Osteoblast (primary cell): ENCODE data around the gene ZBTB39. TPM values are rescaled to one million over a fixed set of nuclear protein-coding genes. Genes with fewer than 3 reads are reported as not detected.

Source experiments
- DNase-seq: peaks from one replicate; pipeline ENCODE4 v3.0.0; 2011; ENCODE audit warnings: low spot score, mixed read lengths; ENCODE audit not compliant: insufficient read length; ENCODE audit errors: missing footprints
- H2AFZ ChIP-seq: 2 replicates; pipeline ENCODE4 v1.6.0; 2011; ENCODE audit warnings: mild to moderate bottlenecking, low read length
- H3K27ac ChIP-seq: 2 replicates; pipeline ENCODE4 v1.5.1; 2011; ENCODE audit warnings: mild to moderate bottlenecking, low read depth, low read length, moderate library complexity
- H3K27me3 ChIP-seq: 2 replicates; pipeline ENCODE4 v1.6.0; 2012; ENCODE audit warnings: mild to moderate bottlenecking, control low read depth, inconsistent platforms, low read length, moderate library complexity; ENCODE audit not compliant: insufficient read depth
- H3K36me3 ChIP-seq: 2 replicates; pipeline ENCODE4 v1.5.1; 2011; ENCODE audit warnings: mild to moderate bottlenecking, low read length, control low read depth, moderate library complexity; ENCODE audit not compliant: insufficient read depth
- H3K4me1 ChIP-seq: 2 replicates; pipeline ENCODE4 v1.5.1; 2011; ENCODE audit warnings: mild to moderate bottlenecking, low read length, control low read depth, moderate library complexity; ENCODE audit not compliant: insufficient read depth
- H3K4me2 ChIP-seq: 2 replicates; pipeline ENCODE4 v1.6.0; 2011; ENCODE audit warnings: mild to moderate bottlenecking, low read length; ENCODE audit not compliant: insufficient read depth
- H3K4me3 ChIP-seq: fragments of 200-600 bp; sonication (generic); 3 replicates; pipeline ENCODE4 v1.5.1; 2012; ENCODE audit warnings: mild to moderate bottlenecking, low read length, inconsistent platforms; ENCODE audit not compliant: insufficient read depth
- H3K79me2 ChIP-seq: 2 replicates; pipeline ENCODE4 v1.6.0; 2012; ENCODE audit warnings: mild to moderate bottlenecking, low read length, control low read depth, inconsistent platforms; ENCODE audit not compliant: insufficient read depth
- H3K9me3 ChIP-seq: 2 replicates; pipeline ENCODE4 v1.5.1; 2011; ENCODE audit warnings: low read depth, low read length, control low read depth
- H4K20me1 ChIP-seq: 2 replicates; pipeline ENCODE4 v1.6.0; 2012; ENCODE audit warnings: mild to moderate bottlenecking, low read length, control low read depth; ENCODE audit not compliant: insufficient read depth
- CTCF ChIP-seq: IDR thresholded peaks from 2 replicates; pipeline ENCODE4 v1.5.1; 2011; ENCODE audit warnings: mild to moderate bottlenecking, low read depth, low read length, moderate library complexity; ENCODE audit errors: extremely low read depth
- total RNA-seq: library from RNA; depleted of rRNA; stranded (reverse); fragments of >200 nt; gene quantifications from 2 replicates; pipeline ENCODE4 v1.2.3, GENCODE V29; 2012

ZBTB39 gene
- total RNA-seq, 1 donor: 4.7 TPM

- peaks cover 31% of the 10 kb centered on the region for H3K27me3 ChIP-seq
- H3K4me2 ChIP-seq: no peak overlapping the region
- no peaks in the 10 kb centered on the region for H3K9me3 ChIP-seq
- TF ChIP-seq CTCF: peak; percentile 6
- H3K4me1 ChIP-seq: peaks cover 15% of the 10 kb centered on the region
- H3K79me2 ChIP-seq: no peaks in the 10 kb centered on the region
- no peak overlapping the region for H2AFZ ChIP-seq
- no peak for DNase-seq
- H3K36me3 ChIP-seq: no peaks in the 10 kb centered on the region
- H3K27ac ChIP-seq: no peak overlapping the region
- H4K20me1 ChIP-seq: no peaks in the 10 kb centered on the region
- no peak overlapping the region for H3K4me3 ChIP-seq
These were observed 6.5 kb upstream of the ZBTB39 start for GRCh38 chr12:57012600-57013465.

- TF ChIP-seq CTCF: no peak
- no peaks in the 10 kb centered on the region for H3K79me2 ChIP-seq
- peak overlapping the region; percentile 22 for H3K4me2 ChIP-seq
- no peaks in the 10 kb centered on the region for H3K36me3 ChIP-seq
- no peak overlapping the region for H3K27ac ChIP-seq
- H3K27me3 ChIP-seq: peaks cover 31% of the 10 kb centered on the region
- H4K20me1 ChIP-seq: no peaks in the 10 kb centered on the region
- DNase-seq: no peak
- peaks cover 17% of the 10 kb centered on the region for H3K4me1 ChIP-seq
- H3K4me3 ChIP-seq: no peak overlapping the region
- H3K9me3 ChIP-seq: no peaks in the 10 kb centered on the region
- H2AFZ ChIP-seq: peak overlapping the region; percentile 21
These were observed 5.4 kb upstream of the ZBTB39 start for GRCh38 chr12:57011438-57012424.

GRCh38 chr12:57010627-57011247 is 4.4 kb upstream of the ZBTB39 start:
- no peak for DNase-seq
- Histone ChIP-seq H3K9me3 (no peaks in the 10 kb centered on the region), H3K36me3 (no peaks in the 10 kb centered on the region), H3K79me2 (peaks cover 2% of the 10 kb centered on the region), H3K4me1 (peaks cover 20% of the 10 kb centered on the region), H2AFZ (no peak overlapping the region), H4K20me1 (no peaks in the 10 kb centered on the region), H3K27me3 (peaks cover 26% of the 10 kb centered on the region), H3K27ac (no peak overlapping the region), H3K4me2 (no peak overlapping the region), H3K4me3 (no peak overlapping the region)
- no peak for TF ChIP-seq CTCF
